Measurements from ENCODE around the gene KIF6.

KIF6 gene

GRCh38 chr6:39664173-39664572 lies 61.0 kb downstream of the KIF6 start:
- DNase-seq (ENCODE audit: low read depth in 2 of 2), result no peak

DNA sequence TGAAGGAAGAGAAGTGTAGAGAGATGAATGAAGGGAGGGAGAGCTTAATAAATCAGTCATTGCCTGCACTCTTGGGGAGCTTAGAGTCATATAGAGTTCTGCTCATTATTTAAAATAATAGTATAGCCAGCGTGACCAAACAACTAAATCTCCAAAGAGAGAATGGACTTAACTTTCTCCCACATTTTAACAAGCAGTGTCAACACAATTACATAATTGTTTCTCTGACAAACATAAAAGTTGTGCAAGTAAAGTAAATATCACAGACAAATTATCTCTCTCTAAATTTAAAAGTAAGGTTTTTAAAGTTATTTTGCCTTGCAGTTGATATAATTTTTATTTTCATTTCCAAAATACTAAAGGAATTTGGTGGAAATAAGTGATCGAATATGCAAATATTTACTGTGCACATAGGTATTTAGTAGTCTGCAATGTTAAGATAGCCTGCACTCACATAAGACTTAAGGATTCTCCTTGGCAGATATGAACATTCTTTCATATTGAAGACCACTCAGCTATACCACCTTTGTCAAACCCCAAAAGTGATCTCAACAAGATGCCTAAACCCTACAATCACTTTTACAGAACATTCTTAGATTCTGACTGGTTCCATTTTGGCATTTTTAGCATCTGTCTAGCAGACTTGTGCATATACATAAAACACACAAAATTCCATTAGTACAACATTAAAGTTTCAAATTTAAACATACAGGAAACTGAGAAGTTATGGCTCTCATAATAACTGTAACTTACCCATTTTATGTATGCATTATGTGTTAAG lies 67.7 kb downstream of the KIF6 start:
- DNase-seq (ENCODE audit: low read depth in 2 of 2), result no peak

DNA sequence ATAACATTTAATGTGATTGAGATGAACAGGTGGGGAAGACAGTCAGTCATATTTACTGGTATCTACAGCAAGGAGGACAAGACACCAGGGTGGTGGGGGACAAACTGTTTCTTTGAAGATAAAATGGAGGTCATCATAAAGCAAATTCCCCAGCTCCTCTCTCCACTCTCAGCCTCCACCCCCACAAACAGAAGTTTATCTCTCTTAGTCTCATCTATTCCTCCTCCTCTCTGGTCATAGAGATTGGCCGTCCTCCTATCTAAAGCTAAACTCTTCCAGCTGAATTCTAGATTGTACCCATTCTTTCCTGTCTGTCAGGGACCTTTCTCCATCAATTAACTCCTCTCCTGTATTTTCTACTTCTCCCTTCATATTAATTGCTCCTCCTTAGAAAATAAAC lies 71.1 kb downstream of the KIF6 start:
- DNase-seq (ENCODE audit: low read depth in 2 of 2), result no peak

DNA sequence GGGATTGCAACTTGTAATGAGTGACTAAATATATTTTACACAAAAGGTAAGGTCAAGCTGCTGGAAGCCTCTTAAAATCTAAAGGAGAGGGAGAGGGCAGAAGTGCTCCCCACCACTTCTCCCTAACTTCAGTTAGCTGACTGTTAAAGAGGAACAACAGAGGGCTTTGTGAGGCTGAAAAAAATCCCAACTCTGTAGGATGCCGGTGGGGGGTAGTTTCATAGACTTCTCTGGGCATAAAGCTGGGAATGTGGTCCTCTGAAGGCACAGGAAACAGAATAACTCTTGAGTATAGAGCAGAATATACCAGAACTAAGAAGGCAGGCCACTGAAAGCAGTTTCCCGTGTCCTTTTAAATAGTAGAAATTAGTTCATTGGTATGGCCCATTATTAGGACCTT lies 71.6 kb downstream of the KIF6 start:
- no peak for DNase-seq (ENCODE audit: low read depth in 2 of 2)

DNA sequence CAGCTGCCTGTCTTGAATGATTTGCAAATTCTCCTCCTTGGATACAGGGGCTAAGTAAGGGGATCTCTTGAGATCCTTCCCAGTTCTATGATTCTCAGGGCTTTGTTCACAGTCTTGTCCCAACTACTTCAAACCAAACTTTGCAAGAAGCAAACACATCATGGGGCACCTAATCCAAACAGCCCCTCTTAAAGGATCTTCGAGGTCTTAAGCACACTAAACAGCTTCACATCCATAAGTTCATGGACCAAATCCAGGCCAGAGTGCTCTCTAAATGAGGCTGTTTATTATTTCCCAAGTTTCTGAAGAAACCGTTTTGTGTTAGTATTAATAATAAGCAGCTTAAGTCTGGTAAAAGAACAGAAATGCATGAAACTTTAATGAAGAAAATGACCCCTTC lies 75.2 kb downstream of the KIF6 start:
- DNase-seq (ENCODE audit: low read depth in 2 of 2), result no peak

DNA sequence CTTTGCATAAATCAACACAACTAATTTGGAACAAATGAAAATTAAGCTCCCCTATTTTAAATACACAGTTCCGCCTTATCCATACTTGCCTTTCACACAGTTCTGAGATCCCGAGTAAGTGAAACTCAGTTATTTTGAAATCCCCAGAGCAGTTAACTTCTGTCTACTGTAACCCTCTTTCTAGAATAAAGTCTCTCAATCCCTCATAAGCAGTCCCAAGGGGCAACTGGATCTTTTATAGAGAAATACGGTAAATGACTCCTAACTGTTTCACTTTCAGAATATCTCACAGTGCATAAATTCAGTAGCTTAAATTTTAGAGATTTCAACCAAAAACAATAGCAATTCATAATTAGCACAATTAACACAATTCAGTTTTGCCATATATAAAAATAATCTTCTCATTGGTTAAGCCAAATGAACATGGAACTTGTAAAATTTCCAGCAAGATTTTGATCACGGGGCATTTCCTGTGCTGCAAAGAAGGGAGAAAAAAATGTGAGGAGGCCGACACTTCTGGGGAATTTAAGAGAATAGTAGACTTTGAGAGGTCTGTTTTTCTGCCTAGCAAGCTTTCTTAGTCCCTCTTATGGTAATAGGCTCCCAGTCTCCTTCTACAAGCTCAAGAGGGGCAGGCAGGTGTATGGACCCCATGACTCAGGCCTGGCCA lies 78.3 kb downstream of the KIF6 start:
- DNase-seq (ENCODE audit: low read depth in 2 of 2), result no peak

GRCh38 chr6:39642270-39642669 lies 82.9 kb downstream of the KIF6 start:
- DNase-seq (ENCODE audit: low read depth in 2 of 2), result no peak

DNA sequence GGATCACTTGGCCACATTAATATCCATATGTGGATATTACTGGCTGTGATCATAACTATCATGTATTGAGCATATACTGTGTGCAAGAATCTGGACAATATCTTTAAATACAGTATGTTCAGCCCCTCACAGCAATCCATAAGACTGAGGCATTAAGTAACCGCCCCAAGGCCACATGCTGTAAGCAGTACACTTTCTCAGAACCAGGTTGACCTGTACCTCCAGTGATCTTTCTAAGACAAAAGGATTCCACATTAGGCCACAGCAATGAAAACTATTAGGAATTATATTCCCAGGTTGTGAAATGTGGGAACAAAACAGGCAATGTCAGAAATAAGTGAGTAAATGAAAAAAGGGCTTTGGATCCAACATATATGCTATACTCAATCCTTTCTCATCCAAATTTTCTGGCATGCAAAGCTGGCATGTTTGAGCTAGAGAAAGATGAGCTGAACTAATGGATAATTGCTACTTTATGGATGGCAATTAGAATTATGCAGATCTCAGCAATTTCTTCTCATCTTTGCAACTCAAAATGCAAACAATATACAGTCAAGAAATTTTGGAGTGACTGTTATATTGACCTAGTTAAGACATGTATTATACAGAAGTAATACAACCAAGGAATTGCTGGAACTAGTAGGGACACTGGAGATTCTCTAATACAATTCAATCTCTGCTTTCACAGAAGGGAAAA lies 86.9 kb downstream of the KIF6 start:
- DNase-seq (ENCODE audit: low read depth in 2 of 2), result no peak

DNA sequence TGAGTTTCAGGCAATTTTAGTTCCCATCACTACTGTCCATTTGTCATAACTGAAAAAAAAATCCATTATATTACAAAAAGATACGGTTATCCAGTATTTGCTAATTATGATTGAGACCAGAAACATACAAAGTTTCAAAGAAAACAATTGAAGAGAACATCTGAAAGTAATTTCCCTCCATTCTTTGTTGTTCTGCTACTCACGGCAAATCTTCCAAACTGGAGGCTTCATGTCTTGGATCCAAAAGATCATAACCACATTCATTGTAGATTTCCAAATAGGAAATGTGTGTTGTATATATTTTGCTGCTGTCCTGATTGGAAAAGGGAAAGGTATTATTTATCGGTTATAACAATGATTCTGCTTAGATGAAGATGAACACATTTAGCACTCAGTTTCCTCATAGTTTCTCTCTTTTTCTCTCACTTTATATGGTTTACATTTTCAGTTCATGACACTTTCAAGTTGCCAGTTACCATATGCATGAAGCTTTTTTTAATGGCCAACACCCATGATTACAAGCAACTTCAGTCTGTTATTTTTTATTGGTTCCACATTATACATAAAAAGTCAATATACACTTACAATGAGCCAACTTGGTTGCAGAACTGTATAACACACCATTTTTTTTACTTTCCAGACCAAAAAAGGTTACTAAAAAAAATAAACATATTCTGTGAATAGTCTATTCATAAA lies 90.4 kb downstream of the KIF6 start:
- no peak for DNase-seq (ENCODE audit: low read depth in 2 of 2)

GRCh38 chr6:39625209-39625608 lies 100.0 kb downstream of the KIF6 start:
- DNase-seq (ENCODE audit: low read depth in 2 of 2), result no peak

DNA sequence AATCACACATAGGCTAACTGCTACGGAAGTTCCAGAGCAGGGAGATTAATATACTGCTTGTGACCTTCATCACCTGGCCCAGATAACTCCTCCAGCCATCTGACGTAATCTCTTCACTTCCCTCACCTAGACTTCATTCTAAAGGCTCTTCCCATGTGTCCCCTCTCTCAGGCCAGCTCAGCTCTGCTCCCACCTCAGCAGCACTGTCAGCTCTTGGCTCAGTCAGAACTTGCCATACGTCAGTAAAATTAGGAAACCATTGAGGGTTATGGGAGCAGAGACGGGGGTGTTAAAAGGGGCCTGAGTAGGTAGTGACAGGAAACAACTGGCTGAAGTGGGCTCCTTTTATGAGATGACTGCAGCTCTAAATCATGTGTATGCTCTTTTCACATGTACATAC lies 101.5 kb downstream of the KIF6 start:
- DNase-seq (ENCODE audit: low read depth in 2 of 2), result no peak

DNA sequence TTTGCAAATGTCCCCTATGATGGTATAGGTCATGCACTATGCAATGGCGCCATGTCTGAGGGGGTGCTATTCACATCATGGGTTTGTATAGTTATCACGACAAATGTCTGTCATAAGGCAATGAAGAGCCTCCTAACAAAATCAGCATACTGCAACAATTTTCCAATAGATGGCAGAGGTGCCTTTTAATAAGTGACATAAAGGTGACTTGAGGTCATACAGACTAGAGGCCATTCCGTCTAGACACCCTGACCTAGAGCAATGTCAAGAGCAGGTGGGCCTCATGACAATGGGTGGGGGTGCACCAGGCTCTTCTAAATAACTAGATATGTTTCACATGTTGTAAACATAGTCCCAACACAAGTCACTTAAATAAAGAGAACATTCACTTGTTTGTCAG lies 107.7 kb downstream of the KIF6 start:
- DNase-seq (ENCODE audit: low read depth in 2 of 2), result no peak

DNA sequence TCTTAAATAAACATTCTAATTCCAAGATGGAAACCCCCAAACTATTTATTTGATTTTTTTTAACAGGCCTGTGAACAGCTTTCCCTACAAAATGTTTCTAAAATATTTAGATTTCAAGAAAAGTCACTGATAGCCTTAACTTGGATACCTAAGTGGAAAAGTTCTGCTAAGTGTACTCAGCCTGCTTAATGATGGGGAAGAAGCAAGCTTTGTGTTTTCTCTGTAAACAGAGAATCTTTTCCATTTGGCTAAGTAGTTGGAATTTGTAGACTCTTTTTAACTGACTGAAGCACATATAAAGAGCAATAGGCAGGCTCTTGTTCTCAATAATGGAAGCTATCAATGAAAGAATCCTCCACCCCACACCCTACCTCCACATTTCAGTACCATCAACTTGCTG lies 108.2 kb downstream of the KIF6 start:
- DNase-seq (ENCODE audit: low read depth in 2 of 2), result no peak

GRCh38 chr6:39615622-39616021 lies 109.6 kb downstream of the KIF6 start:
- DNase-seq (ENCODE audit: low read depth in 2 of 2), result no peak

DNA sequence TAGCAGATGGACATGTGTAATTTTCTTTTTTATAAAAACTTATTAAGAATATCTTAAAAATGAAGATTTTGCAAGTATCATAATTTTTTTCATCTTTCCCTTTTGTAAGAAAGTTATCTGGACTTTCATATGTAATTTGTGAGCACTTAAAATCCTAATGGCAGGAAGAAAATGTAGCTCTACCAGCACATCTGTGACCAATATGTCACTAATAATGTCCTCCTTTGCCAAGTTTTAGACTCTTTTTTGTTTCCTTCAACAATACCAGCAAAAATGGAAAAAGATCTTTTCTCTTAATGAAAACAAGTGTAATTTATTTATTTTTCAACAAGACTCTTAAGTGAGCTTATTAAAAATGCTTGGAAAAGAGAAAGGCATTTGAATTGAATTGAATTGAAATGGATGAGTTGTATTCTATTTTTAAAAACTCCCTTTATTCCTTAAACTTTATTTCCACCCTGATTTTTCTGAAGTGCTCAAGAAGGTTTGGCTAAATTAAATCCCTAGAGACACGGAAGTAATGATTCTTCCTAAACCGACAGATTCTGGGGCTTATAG lies 110.7 kb downstream of the KIF6 start:
- DNase-seq (ENCODE audit: low read depth in 2 of 2), result no peak

DNA sequence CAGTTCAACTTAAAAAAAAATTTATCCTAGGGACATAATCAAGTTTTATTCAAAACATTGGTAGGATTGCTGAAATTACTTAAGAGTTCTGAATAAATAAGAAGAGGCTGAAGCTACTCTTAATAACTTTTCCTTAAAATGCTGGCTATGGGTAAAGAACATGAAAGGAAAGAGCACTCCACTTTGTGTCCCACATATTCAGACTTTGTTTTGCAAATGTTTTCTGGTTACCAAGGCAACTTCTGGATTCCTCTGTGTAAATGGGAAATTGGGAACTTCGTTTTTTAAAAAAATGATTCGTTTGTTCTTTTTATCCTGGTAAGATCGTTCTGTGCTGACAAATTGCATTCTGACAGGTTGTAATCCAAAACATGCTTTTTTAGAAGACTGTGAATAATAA lies 115.0 kb downstream of the KIF6 start:
- no peak for DNase-seq (ENCODE audit: low read depth in 2 of 2)

DNA sequence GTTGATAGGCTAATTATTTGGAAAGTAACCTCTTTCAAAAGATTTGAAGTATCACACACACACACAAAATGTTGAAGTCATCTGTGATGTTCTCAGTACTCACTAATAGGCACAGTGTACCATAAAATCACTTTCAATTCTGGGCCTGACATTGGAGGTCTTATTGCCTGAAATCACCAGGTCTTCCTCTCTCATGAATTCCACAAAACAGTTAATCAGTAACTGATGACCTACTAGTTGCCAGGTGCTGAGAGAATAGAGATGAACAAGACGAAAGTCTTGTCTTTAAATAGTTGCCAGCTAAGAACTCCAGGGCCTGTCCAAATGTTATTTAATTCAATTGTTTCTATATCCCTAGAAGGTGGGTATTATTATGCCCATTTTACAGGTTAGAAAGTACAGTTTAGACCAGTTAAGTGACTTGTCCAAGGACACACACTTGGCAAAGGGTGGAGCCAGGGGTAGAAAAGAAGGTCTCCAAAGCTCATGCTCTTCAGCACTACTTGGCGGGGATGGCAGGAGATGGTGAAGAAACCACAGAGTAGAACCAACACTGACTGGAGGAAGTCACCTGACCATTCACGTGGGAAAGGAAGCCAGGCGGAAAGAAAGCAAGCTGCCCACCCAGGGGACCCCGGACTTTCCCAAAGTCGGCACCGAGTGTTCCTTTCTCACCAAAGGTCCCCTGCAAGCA lies 116.4 kb downstream of the KIF6 start:
- DNase-seq (ENCODE audit: low read depth in 2 of 2), result no peak

- no peak for DNase-seq (ENCODE audit: low read depth in 2 of 2)
Observed at GRCh38 chr6:39602601-39603519, 122.3 kb downstream of the KIF6 start.

DNA sequence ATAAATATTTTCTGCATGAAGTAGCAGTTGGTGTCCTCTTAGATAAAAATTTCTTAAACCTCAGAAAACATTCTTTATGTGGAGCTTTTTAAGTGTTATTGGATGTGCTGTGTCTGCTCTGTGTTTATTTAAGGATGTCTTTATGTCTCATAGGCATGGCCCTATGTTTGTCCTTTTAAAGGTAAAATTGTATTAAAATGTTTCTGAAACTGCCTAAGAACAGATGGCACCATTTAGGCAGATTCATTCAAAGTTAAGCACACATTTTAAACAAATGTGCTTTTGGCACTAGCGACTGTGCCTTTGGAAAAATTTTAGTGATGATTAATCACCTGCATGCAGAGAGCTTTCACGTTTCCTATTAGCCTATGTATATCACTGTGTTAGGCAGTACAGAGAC lies 125.2 kb downstream of the KIF6 start:
- DNase-seq (ENCODE audit: low read depth in 2 of 2), result no peak

DNA sequence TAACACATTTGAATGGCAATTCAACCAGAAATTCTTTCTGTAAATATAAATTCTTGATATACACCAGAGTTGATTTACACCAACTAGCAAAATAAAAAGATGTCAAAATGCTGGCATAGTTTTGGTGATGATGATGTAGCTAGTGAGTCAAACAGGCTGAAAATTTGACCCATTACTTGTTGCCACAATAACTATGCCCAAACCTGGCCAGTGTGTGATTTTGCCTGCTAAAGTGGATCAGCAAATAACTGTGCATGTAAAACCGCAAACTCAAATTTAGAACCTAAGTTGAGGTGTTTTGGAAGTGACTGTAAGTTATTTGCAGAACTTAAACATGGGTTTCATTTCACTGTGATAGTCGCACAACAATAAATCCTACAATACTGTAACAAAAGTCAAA lies 125.9 kb downstream of the KIF6 start:
- DNase-seq (ENCODE audit: low read depth in 2 of 2), result no peak
